ENCODE measurements around the gene GADL1. TPM values are rescaled to one million over a fixed set of nuclear protein-coding genes. Genes with fewer than 3 reads are reported as not detected.

GADL1 gene
- total RNA-seq, 2 experiments from 2014 or later, result not detected

DNA sequence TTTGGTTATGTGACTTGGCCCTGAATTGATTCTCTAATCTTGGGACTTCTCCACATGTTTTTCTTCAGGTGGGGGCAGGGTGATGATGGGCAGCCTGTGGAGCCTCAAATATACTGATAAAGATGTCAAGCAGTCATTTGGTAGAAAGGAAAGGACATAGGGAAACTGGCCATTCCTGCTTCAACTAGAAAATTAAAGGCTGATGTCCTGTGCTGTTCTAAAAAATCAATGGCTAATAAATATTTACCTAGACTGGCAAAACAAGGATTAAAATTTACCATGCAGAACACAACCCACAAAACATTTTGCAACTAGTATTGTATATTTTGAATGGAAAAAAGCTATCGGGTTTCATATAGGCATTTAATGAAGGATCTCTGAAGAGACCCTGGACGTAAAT lies 133.7 kb downstream of the GADL1 start:
- H3K9me3 Mint-ChIP-seq, result no peaks in the 10 kb centered on the region
- H3K27me3 Mint-ChIP-seq, result no peaks in the 10 kb centered on the region
- DNase-seq (no peak), ATAC-seq (no peak)
- TF ChIP-seq, protein P1, sequence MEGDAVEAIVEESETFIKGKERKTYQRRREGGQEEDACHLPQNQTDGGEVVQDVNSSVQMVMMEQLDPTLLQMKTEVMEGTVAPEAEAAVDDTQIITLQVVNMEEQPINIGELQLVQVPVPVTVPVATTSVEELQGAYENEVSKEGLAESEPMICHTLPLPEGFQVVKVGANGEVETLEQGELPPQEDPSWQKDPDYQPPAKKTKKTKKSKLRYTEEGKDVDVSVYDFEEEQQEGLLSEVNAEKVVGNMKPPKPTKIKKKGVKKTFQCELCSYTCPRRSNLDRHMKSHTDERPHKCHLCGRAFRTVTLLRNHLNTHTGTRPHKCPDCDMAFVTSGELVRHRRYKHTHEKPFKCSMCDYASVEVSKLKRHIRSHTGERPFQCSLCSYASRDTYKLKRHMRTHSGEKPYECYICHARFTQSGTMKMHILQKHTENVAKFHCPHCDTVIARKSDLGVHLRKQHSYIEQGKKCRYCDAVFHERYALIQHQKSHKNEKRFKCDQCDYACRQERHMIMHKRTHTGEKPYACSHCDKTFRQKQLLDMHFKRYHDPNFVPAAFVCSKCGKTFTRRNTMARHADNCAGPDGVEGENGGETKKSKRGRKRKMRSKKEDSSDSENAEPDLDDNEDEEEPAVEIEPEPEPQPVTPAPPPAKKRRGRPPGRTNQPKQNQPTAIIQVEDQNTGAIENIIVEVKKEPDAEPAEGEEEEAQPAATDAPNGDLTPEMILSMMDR (IDR thresholded peaks at IDR 0.05), result no peak
- H3K36me3 Mint-ChIP-seq (ENCODE audit: low read depth), result no peaks in the 10 kb centered on the region
- no peak overlapping the region for H3K4me3 Mint-ChIP-seq
- ChIA-PET CTCF (interaction anchor here (1.4 to 3.3 kb wide), 3 partner anchors 8 to 718 kb away, joined by 3 to 23 read pairs (median 10); no protein-coding TSS in a partner anchor), POLR2A (no interaction called here)
- no peak overlapping the region for H3K27ac Mint-ChIP-seq
- H3K4me1 Mint-ChIP-seq (ENCODE audit: low read depth), result no peaks in the 10 kb centered on the region
- intact Hi-C loops (cut with micrococcal nuclease), result no loop called here

GRCh38 chr3:30760040-30760695 lies 134.3 kb downstream of the GADL1 start:
- ChIA-PET CTCF (interaction anchor here (0.6 to 3.3 kb wide), 4 partner anchors 8 to 718 kb away, joined by 3 to 23 read pairs (median 6); no protein-coding TSS in a partner anchor), POLR2A (interaction anchor here (1.0 kb wide), 1 partner anchor 597 kb away, joined by 3 read pairs; no protein-coding TSS in a partner anchor)
- H3K4me1 Mint-ChIP-seq (ENCODE audit: low read depth), result no peaks in the 10 kb centered on the region
- H3K4me3 Mint-ChIP-seq, result no peak overlapping the region
- DNase-seq (no peak), ATAC-seq (no peak)
- intact Hi-C loops (cut with micrococcal nuclease), result no loop called here
- H3K9me3 Mint-ChIP-seq, result no peaks in the 10 kb centered on the region
- no peak overlapping the region for H3K27ac Mint-ChIP-seq
- H3K36me3 Mint-ChIP-seq (ENCODE audit: low read depth), result no peaks in the 10 kb centered on the region
- no peaks in the 10 kb centered on the region for H3K27me3 Mint-ChIP-seq
- TF ChIP-seq, protein P1 (IDR thresholded peaks at IDR 0.05), result no peak

- Mint-ChIP-seq H3K36me3 (ENCODE audit: low read depth) (no peaks in the 10 kb centered on the region), H3K4me3 (no peak overlapping the region), H3K4me1 (ENCODE audit: low read depth) (peaks cover 15% of the 10 kb centered on the region), H3K27ac (no peak overlapping the region), H3K9me3 (no peaks in the 10 kb centered on the region), H3K27me3 (peaks cover 2% of the 10 kb centered on the region)
- DNase-seq, result no peak
- POLR2A ChIA-PET, result no interaction called here
- TF ChIP-seq, protein P1 (IDR thresholded peaks at IDR 0.05), result no peak
- CTCF ChIA-PET, result no interaction called here
- ATAC-seq, result no peak
- intact Hi-C loops (cut with micrococcal nuclease), result loop anchor here (10.0 kb wide), 2 partner anchors 411 to 741 kb away; no protein-coding TSS in a partner anchor
Observed at GRCh38 chr3:30756218-30756617, 138.2 kb downstream of the GADL1 start.

DNA sequence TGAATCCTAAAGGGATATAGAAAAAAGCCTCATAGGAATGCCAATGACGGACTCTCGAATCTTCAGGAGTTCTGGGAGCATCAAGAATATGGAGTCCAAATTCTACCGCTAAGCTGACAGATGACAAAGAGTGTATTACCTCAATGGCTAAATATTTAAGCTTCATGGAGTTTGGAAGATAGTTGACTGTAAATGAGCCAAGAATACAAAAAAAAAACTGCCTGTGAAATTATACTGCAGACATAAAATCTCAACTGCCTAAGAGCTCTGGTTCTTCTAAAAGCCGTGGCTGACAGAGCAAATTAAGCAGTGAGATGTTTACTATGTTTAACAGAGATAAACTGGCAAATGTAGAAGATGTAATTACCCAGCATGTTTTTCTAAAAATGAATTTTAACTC lies 140.0 kb downstream of the GADL1 start:
- DNase-seq (no peak), ATAC-seq (no peak)
- TF ChIP-seq, protein P1 (IDR thresholded peaks at IDR 0.05), result no peak
- peaks cover 2% of the 10 kb centered on the region for H3K27me3 Mint-ChIP-seq
- ChIA-PET CTCF (interaction anchor here (1.3 to 1.6 kb wide), 3 partner anchors 14 to 712 kb away, joined by 3 to 6 read pairs (median 3); no protein-coding TSS in a partner anchor), POLR2A (no interaction called here)
- H3K9me3 Mint-ChIP-seq, result no peaks in the 10 kb centered on the region
- peaks cover 28% of the 10 kb centered on the region for H3K4me1 Mint-ChIP-seq (ENCODE audit: low read depth)
- H3K36me3 Mint-ChIP-seq (ENCODE audit: low read depth), result no peaks in the 10 kb centered on the region
- intact Hi-C loops (cut with micrococcal nuclease), result loop anchor here (5.0 to 10.0 kb wide), 4 partner anchors 410 to 740 kb away; no protein-coding TSS in a partner anchor
- no peak overlapping the region for H3K27ac Mint-ChIP-seq
- H3K4me3 Mint-ChIP-seq, result no peak overlapping the region

GRCh38 chr3:30753766-30754165 lies 140.7 kb downstream of the GADL1 start:
- no peaks in the 10 kb centered on the region for H3K36me3 Mint-ChIP-seq (ENCODE audit: low read depth)
- intact Hi-C loops (cut with micrococcal nuclease), result loop anchor here (5.0 to 10.0 kb wide), 4 partner anchors 409 to 739 kb away; no protein-coding TSS in a partner anchor
- DNase-seq (no peak), ATAC-seq (no peak)
- H3K27me3 Mint-ChIP-seq, result peaks cover 2% of the 10 kb centered on the region
- no peak overlapping the region for H3K4me3 Mint-ChIP-seq
- TF ChIP-seq, protein P1 (IDR thresholded peaks at IDR 0.05), result no peak
- peaks cover 34% of the 10 kb centered on the region for H3K4me1 Mint-ChIP-seq (ENCODE audit: low read depth)
- no peak overlapping the region for H3K27ac Mint-ChIP-seq
- CTCF ChIA-PET, result interaction anchor here (1.3 to 7.5 kb wide), 4 partner anchors 14 to 711 kb away, joined by 3 to 58 read pairs (median 3); no protein-coding TSS in a partner anchor
- no peaks in the 10 kb centered on the region for H3K9me3 Mint-ChIP-seq
- POLR2A ChIA-PET, result no interaction called here
